Stimulated activated CD4-positive, alpha-beta T cell treated with anti-CD3 and anti-CD28 coated beads, Interleukin-2, amount 100 ng/mL, for 24 hours (primary cell): ENCODE data around the gene MICU1.
"Not testable (repeated sequence)": the region's sequence is repeated elsewhere in the genome, so short reads cannot be mapped to it uniquely, and the experiment has no call there.

Experiments used
- DNase-seq, 2 donors: peaks; one replicate each; pipeline ENCODE4 v3.0.0-alpha.2; 2020

Gene MICU1

GRCh38 chr10:72502581-72502980 is 123.3 kb downstream of the MICU1 start:
- DNase-seq: no peak

GRCh38 chr10:72499701-72500100 is 126.2 kb downstream of the MICU1 start:
- no peak for DNase-seq

GRCh38 chr10:72490951-72491350 is 134.9 kb downstream of the MICU1 start:
- DNase-seq: no peak

GRCh38 chr10:72487521-72487920 is 138.4 kb downstream of the MICU1 start:
- DNase-seq: no peak

GRCh38 chr10:72487116-72487515 is 138.8 kb downstream of the MICU1 start:
- DNase-seq: no peak

GRCh38 chr10:72485701-72486100 is 140.2 kb downstream of the MICU1 start:
- no peak for DNase-seq

GRCh38 chr10:72484521-72484920 is 141.4 kb downstream of the MICU1 start:
- DNase-seq: no peak

GRCh38 chr10:72483471-72483870 is 142.4 kb downstream of the MICU1 start:
- DNase-seq: no peak

GRCh38 chr10:72480861-72481260 is 145.0 kb downstream of the MICU1 start:
- no peak for DNase-seq

- DNase-seq: no peak
These were observed 148.4 kb downstream of the MICU1 start for GRCh38 chr10:72477463-72477862.

GRCh38 chr10:72472306-72472705 is 153.6 kb downstream of the MICU1 start:
- DNase-seq: no peak

- no peak for DNase-seq
These were observed 155.2 kb downstream of the MICU1 start for GRCh38 chr10:72470666-72471065.

GRCh38 chr10:72467064-72467463 is 158.8 kb downstream of the MICU1 start:
- not testable (repeated sequence) for DNase-seq

GRCh38 chr10:72466018-72466417 is 159.9 kb downstream of the MICU1 start:
- no peak for DNase-seq

- no peak for DNase-seq
These were observed 161.4 kb downstream of the MICU1 start for GRCh38 chr10:72464438-72464837.

- DNase-seq: no peak
These were observed 163.6 kb downstream of the MICU1 start for GRCh38 chr10:72462261-72462660.

GRCh38 chr10:72461085-72461484 is 164.8 kb downstream of the MICU1 start:
- DNase-seq: no peak

GRCh38 chr10:72460284-72460876 is 165.5 kb downstream of the MICU1 start:
- DNase-seq: no peak

- no peak for DNase-seq
These were observed 166.6 kb downstream of the MICU1 start for GRCh38 chr10:72459301-72459700.

GRCh38 chr10:72455889-72456595 is 169.8 kb downstream of the MICU1 start:
- DNase-seq: no peak

GRCh38 chr10:72449941-72450441 is 175.9 kb downstream of the MICU1 start:
- no peak for DNase-seq

- no peak for DNase-seq
These were observed 180.0 kb downstream of the MICU1 start for GRCh38 chr10:72445851-72446250.

- DNase-seq: not testable (repeated sequence)
These were observed 182.9 kb downstream of the MICU1 start for GRCh38 chr10:72442969-72443368.

GRCh38 chr10:72435570-72435969 is 190.3 kb downstream of the MICU1 start:
- no peak for DNase-seq

- DNase-seq: not testable (repeated sequence)
These were observed 194.9 kb downstream of the MICU1 start for GRCh38 chr10:72430936-72431335.
